NCI-H460 (cell line): ENCODE data around the gene PPP6R2. TPM values are rescaled to one million over a fixed set of nuclear protein-coding genes. Genes with fewer than 3 reads are reported as not detected.

Experiments used
- total RNA-seq: library from RNA; depleted of rRNA; stranded (reverse); fragments of >200 nt; shearing (Covaris generic); gene quantifications from 2 replicates; pipeline ENCODE4 v1.2.3, GENCODE V29; 2014; rRNA removed

PPP6R2 gene
- total RNA-seq, 1 experiment from 2014 or later, result 24.5 TPM

Other genes starting within 250 kb of the PPP6R2 start
- gene PANX2, start 172.6 kb upstream of the PPP6R2 start, total RNA-seq, result 4.2 and 4.7 TPM in 2 replicates
- gene TRABD, start 157.4 kb upstream of the PPP6R2 start, total RNA-seq, result 21.7 and 26.1 TPM in 2 replicates
- 11.5 and 12.8 TPM in 2 replicates for gene SELENOO, start 142.3 kb upstream of the PPP6R2 start, total RNA-seq
- 10.7 and 13.0 TPM in 2 replicates for gene TUBGCP6, start 98.3 kb upstream of the PPP6R2 start, total RNA-seq
- 13.9 and 14.4 TPM in 2 replicates for gene HDAC10, start 92.1 kb upstream of the PPP6R2 start, total RNA-seq
- 22.0 and 24.9 TPM in 2 replicates for gene MAPK12, start 81.6 kb upstream of the PPP6R2 start, total RNA-seq
- gene MAPK11, start 72.9 kb upstream of the PPP6R2 start, total RNA-seq, result 1.3 and 1.8 TPM in 2 replicates
- gene PLXNB2, start 35.7 kb upstream of the PPP6R2 start, total RNA-seq, result 51.2 and 52.5 TPM in 2 replicates
- 0.81 and 1.5 TPM in 2 replicates for gene DENND6B, start 16.3 kb upstream of the PPP6R2 start, total RNA-seq
- gene SBF1, start 131.7 kb downstream of the PPP6R2 start, total RNA-seq, result 37.0 and 40.3 TPM in 2 replicates
- 8.9 and 9.2 TPM in 2 replicates for gene ADM2, start 138.2 kb downstream of the PPP6R2 start, total RNA-seq
- gene MIOX, start 143.5 kb downstream of the PPP6R2 start, total RNA-seq, result 0.27 and 0.29 TPM in 2 replicates
- 17.0 and 21.1 TPM in 2 replicates for gene LMF2, start 164.4 kb downstream of the PPP6R2 start, total RNA-seq
- gene NCAPH2, start 164.9 kb downstream of the PPP6R2 start, total RNA-seq, result 28.6 and 38.0 TPM in 2 replicates
- gene SCO2, start 182.3 kb downstream of the PPP6R2 start, total RNA-seq, result 3.0 and 4.0 TPM in 2 replicates
- gene TYMP, start 186.7 kb downstream of the PPP6R2 start, total RNA-seq, result 25.8 and 27.3 TPM in 2 replicates
- gene KLHDC7B, start 202.6 kb downstream of the PPP6R2 start, total RNA-seq, result 1.6 and 2.1 TPM in 2 replicates
- 0.50 TPM in 1 of 2 replicates, not detected in the other for gene SYCE3, start 219.6 kb downstream of the PPP6R2 start, total RNA-seq
- 9.6 and 9.8 TPM in 2 replicates for gene CPT1B, start 235.1 kb downstream of the PPP6R2 start, total RNA-seq
- gene CHKB, start 239.5 kb downstream of the PPP6R2 start, total RNA-seq, result 16.1 and 21.0 TPM in 2 replicates